Kidney (tissue), 14 donors: ENCODE data around the gene RAP1A. TPM values are rescaled to one million over a fixed set of nuclear protein-coding genes. Genes with fewer than 3 reads are reported as not detected.

Source experiments
- DNase-seq, 5 donors: peaks; one replicate each; pipeline ENCODE4 v3.0.0-alpha.2; 2013 to 2020
- FAIRE-seq: peaks from 2 replicates; lab custom pipeline; 2012; peaks lifted over from hg19 to GRCh38; lab: Jason Lieb, UNC
- H3K27ac ChIP-seq, 2 donors: one replicate each; pipeline ENCODE4 v1.7.0; 2013; ENCODE audit warnings: low read depth in 2 of 2, low read length in 2 of 2, inconsistent platforms in 1 of 2
- H3K27me3 ChIP-seq: one replicate; pipeline ENCODE4 v1.7.1; 2013; ENCODE audit warnings: low read length, inconsistent platforms; ENCODE audit not compliant: control insufficient read depth, insufficient read depth
- H3K36me3 ChIP-seq, 3 donors: one replicate each; pipeline versions ENCODE4 v1.7.0 to v1.7.1; 2013; ENCODE audit warnings: low read length in 3 of 3, control low read depth in 1 of 3, inconsistent platforms in 1 of 3; ENCODE audit not compliant: insufficient read depth in 3 of 3, control insufficient read depth in 2 of 3
- H3K4me1 ChIP-seq, 3 donors: one replicate each; pipeline versions ENCODE4 v1.7.0 to v1.7.1; 2013; ENCODE audit warnings: low read length in 3 of 3, inconsistent platforms in 1 of 3, low read depth in 1 of 3; ENCODE audit not compliant: control insufficient read depth in 2 of 3, insufficient read depth in 2 of 3
- H3K4me3 ChIP-seq, 3 donors: one replicate each; pipeline versions ENCODE4 v1.7.0 to v1.8.1; 2013; ENCODE audit warnings: low read length in 3 of 3, control low read depth in 1 of 3, inconsistent platforms in 1 of 3
- H3K9ac ChIP-seq, 3 donors: one replicate each; pipeline versions ENCODE4 v1.7.0 to v1.7.1; 2013; ENCODE audit warnings: low read length in 3 of 3, control low read depth in 1 of 3, inconsistent platforms in 1 of 3
- H3K9me3 ChIP-seq, 3 donors: one replicate each; pipeline versions ENCODE4 v1.7.0 to v1.7.1; 2013; ENCODE audit warnings: low read length in 3 of 3, control low read depth in 1 of 3, inconsistent platforms in 1 of 3; ENCODE audit not compliant: control insufficient read depth in 2 of 3, insufficient read depth in 1 of 3
- intact Hi-C: fragments of 100-400 bp; cut with DNase I; formaldehyde crosslinking; loops from one replicate; pipeline ENCODE4 v1.11.1; 2022
- polyA plus RNA-seq: library from polyadenylated mRNA; stranded (reverse); fragments of 350-450 nt; fragmentation: Illumina TruSeq; extraction: RNeasy Lipid Tissue Mini Kit (QIAGEN cat#74804); gene quantifications from one replicate; pipeline ENCODE4 v1.2.3, GENCODE V29; 2014; ENCODE audit warnings: low read depth, low replicate concordance; ENCODE audit not compliant: insufficient read depth
- total RNA-seq: library from RNA; stranded (reverse); fragmentation: NEBNext Ultra II Directional; extraction: Animal tissue kit (Norgen Biotek cat#: 25700); gene quantifications from one replicate; pipeline ENCODE4 v1.2.1, GENCODE V29; 2021
- TF ChIP-seq, protein P1 (sequence below): IDR thresholded peaks from 3 replicates; pipeline ENCODE4 v1.5.1; 2012; ENCODE audit warnings: mild to moderate bottlenecking, moderate library complexity, borderline replicate concordance; ENCODE audit not compliant: insufficient read depth; ENCODE audit errors: extremely low read depth
- donor health status: control.
- donor health status: control.
- donor health status: control.
- donor health status: control.
- donor health status: control.
- donor health status: DM: yes; HTN: yes; CAD: no.
- donor health status: Normal renal cell carcinoma (clear cell type).

RAP1A gene
- total and polyA plus RNA-seq, 2 donors from 2014 or later = 55.8 to 91.3 TPM

GRCh38 chr1:111750856-111751255, 131.3 kb downstream of the RAP1A start:
- H3K9me3 ChIP-seq = no peaks in the 10 kb centered on the region
- H3K27me3 ChIP-seq = no peaks in the 10 kb centered on the region
- FAIRE-seq (no peak), DNase-seq (no peak)
- H3K27ac ChIP-seq = no peak overlapping the region
- intact Hi-C loops = loop anchor here (10.0 kb wide), 2 partner anchors 236 to 266 kb away; no protein-coding TSS in a partner anchor
- H3K36me3 ChIP-seq = no peaks in the 10 kb centered on the region
- peaks cover 0 to 6% (median 3%) of the 10 kb centered on the region in 3 donors for H3K4me1 ChIP-seq
- TF ChIP-seq, protein P1, sequence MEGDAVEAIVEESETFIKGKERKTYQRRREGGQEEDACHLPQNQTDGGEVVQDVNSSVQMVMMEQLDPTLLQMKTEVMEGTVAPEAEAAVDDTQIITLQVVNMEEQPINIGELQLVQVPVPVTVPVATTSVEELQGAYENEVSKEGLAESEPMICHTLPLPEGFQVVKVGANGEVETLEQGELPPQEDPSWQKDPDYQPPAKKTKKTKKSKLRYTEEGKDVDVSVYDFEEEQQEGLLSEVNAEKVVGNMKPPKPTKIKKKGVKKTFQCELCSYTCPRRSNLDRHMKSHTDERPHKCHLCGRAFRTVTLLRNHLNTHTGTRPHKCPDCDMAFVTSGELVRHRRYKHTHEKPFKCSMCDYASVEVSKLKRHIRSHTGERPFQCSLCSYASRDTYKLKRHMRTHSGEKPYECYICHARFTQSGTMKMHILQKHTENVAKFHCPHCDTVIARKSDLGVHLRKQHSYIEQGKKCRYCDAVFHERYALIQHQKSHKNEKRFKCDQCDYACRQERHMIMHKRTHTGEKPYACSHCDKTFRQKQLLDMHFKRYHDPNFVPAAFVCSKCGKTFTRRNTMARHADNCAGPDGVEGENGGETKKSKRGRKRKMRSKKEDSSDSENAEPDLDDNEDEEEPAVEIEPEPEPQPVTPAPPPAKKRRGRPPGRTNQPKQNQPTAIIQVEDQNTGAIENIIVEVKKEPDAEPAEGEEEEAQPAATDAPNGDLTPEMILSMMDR = no peak
- H3K4me3 ChIP-seq = no peak overlapping the region
- H3K9ac ChIP-seq = no peak overlapping the region

DNA sequence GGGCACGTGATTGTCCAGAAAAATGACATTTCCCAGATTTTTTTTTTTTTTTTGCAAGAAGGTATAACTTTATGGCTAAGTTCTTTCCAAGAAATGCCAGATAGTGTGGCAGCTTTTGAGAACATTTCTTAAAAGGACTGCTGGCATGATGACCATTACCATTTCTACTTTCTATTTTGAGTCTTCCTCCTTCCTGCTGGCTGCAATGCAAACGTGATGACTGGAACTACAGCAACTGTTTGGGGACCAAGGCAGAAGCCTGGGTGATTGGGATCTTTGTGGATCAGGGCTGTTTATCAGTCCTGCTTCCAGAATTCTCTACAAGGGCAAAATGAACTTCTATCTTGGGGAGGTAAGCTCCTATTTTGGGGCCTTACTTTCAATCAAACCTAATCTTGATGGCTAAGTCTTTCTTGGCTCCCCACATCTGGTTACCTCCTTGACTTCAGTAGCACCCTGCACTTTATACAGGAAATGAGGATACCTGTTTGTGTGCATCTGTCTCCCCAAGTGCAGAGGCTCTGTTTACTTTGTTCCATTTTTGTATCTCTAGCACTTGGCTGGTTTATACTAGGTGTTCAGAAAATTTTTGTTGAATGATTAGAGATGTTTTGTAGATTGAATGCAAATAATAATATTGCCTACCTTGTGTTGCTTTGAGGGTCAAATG, 132.5 kb downstream of the RAP1A start:
- intact Hi-C loops = loop anchor here (10.0 kb wide), 2 partner anchors 237 to 267 kb away; no protein-coding TSS in a partner anchor
- Histone ChIP-seq H3K4me3 (no peak overlapping the region), H3K27ac (no peak overlapping the region), H3K36me3 (no peaks in the 10 kb centered on the region), H3K9ac (no peak overlapping the region), H3K27me3 (no peaks in the 10 kb centered on the region), H3K9me3 (no peaks in the 10 kb centered on the region), H3K4me1 (peaks cover 3 to 8% (median 7%) of the 10 kb centered on the region in 3 donors)
- TF ChIP-seq, protein P1 = no peak
- FAIRE-seq (no peak), DNase-seq (no peak)

DNA sequence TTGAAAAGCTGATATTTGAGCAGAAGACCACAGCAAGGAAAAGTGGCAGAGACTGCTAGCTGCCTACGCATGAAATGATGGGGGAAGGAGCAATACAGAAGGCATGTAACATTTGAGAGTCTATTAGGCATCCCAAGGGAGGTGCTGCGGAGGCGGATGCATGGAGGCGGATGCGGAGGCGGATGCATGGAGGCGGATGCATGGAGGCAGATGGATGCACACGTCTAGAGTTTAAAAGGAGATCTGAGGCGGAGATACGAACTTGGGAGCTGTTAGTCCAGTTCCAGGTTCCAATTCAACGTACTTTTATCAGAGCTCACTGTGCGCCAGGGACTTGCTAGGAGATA, 135.4 kb downstream of the RAP1A start:
- FAIRE-seq = no peak
- TF ChIP-seq, protein P1 = no peak
- Histone ChIP-seq H3K27ac (peak overlapping the region; percentile 82 to 87), H3K9ac (peak overlapping the region; percentile 59 to 95 (median 83)), H3K4me3 (peak overlapping the region; percentile 82 to 98 (median 85)), H3K27me3 (no peaks in the 10 kb centered on the region), H3K9me3 (no peaks in the 10 kb centered on the region), H3K4me1 (peaks cover 3 to 8% (median 8%) of the 10 kb centered on the region in 3 donors), H3K36me3 (peaks cover 2 to 5% (median 2%) of the 10 kb centered on the region in 3 donors)
- peak; percentile 74 to 89 (median 85) for DNase-seq
- intact Hi-C loops = loop anchor here (10.0 kb wide), 2 partner anchors 240 to 270 kb away; no protein-coding TSS in a partner anchor
